Measurements from ENCODE around the gene CAPSL. TPM values are rescaled to one million over a fixed set of nuclear protein-coding genes. Genes with fewer than 3 reads are reported as not detected.

CAPSL gene
- not detected in 2 replicates for total RNA-seq (ENCODE audit: low replicate concordance)

GRCh38 chr5:35938568-35939227 is at the start of gene CAPSL:
CAPSL (minus strand) TSS chr5:35938622; CDS start chr5:35921120, 17,502 bp downstream.

DNA sequence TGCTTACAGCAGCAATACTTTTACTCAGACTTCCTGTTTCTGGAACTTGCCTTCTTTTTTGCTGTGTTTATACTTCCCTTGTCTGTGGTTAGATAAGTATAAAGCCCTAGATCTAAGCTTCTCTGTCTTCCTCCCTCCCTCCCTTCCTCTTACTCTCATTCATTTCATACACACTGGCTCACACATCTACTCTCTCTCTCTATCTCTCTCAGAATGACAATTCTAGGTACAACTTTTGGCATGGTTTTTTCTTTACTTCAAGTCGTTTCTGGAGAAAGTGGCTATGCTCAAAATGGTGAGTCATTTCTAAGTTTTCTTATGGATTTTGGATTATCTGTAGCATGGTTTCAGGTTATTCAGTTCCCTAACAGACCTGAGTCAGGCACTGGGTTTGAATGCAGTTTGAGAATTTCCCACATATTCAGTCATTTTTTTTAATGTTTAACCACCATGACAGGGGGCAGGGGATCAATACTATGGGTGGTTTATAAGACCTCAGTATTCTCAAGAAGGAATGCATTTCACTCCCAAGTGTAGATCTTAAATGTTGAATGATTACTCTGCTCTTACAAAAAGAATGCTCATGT is 81.6 kb downstream of the CAPSL start, which contains the start of gene IL7R:
IL7R (plus strand) TSS at position 127 of the 587 bp plus-strand sequence; CDS start at position 214, 87 bp downstream.

Other genes starting within 250 kb of the CAPSL start
- gene IL7R, start 81.7 kb downstream of the CAPSL start, total RNA-seq (ENCODE audit: low replicate concordance), result under 0.01 TPM in 1 of 2 replicates, not detected in the other
- gene UGT3A1, start 52.8 kb upstream of the CAPSL start, total RNA-seq (ENCODE audit: low replicate concordance), result not detected in 2 replicates
- gene UGT3A2, start 128.3 kb upstream of the CAPSL start, total RNA-seq (ENCODE audit: low replicate concordance), result not detected in 2 replicates
- gene LMBRD2, start 213.3 kb upstream of the CAPSL start, total RNA-seq (ENCODE audit: low replicate concordance), result 10.1 and 11.8 TPM in 2 replicates
- 10.2 and 16.1 TPM in 2 replicates for gene SKP2, start 213.5 kb upstream of the CAPSL start, total RNA-seq (ENCODE audit: low replicate concordance)

Data from smooth muscle cell of the coronary artery (primary cell).